GM12874 (cell line): ENCODE measurements around the gene LIME1.

Source experiments
- TF ChIP-seq, protein P1 (sequence below): IDR thresholded peaks from 2 replicates; pipeline ENCODE4 v1.5.1; 2011; ENCODE audit warnings: low read depth, mild to moderate bottlenecking, control low read depth, low read length, moderate library complexity; ENCODE audit not compliant: insufficient read depth

The LIME1 gene

GRCh38 chr20:63733117-63733516, 3.3 kb upstream of the LIME1 start:
- TF ChIP-seq, protein P1, sequence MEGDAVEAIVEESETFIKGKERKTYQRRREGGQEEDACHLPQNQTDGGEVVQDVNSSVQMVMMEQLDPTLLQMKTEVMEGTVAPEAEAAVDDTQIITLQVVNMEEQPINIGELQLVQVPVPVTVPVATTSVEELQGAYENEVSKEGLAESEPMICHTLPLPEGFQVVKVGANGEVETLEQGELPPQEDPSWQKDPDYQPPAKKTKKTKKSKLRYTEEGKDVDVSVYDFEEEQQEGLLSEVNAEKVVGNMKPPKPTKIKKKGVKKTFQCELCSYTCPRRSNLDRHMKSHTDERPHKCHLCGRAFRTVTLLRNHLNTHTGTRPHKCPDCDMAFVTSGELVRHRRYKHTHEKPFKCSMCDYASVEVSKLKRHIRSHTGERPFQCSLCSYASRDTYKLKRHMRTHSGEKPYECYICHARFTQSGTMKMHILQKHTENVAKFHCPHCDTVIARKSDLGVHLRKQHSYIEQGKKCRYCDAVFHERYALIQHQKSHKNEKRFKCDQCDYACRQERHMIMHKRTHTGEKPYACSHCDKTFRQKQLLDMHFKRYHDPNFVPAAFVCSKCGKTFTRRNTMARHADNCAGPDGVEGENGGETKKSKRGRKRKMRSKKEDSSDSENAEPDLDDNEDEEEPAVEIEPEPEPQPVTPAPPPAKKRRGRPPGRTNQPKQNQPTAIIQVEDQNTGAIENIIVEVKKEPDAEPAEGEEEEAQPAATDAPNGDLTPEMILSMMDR, result no peak

- TF ChIP-seq, protein P1, result no peak
These were observed 2.8 kb upstream of the LIME1 start for GRCh38 chr20:63733579-63734081.

GRCh38 chr20:63734111-63734945, 2.1 kb upstream of the LIME1 start:
- TF ChIP-seq, protein P1, result no peak

DNA sequence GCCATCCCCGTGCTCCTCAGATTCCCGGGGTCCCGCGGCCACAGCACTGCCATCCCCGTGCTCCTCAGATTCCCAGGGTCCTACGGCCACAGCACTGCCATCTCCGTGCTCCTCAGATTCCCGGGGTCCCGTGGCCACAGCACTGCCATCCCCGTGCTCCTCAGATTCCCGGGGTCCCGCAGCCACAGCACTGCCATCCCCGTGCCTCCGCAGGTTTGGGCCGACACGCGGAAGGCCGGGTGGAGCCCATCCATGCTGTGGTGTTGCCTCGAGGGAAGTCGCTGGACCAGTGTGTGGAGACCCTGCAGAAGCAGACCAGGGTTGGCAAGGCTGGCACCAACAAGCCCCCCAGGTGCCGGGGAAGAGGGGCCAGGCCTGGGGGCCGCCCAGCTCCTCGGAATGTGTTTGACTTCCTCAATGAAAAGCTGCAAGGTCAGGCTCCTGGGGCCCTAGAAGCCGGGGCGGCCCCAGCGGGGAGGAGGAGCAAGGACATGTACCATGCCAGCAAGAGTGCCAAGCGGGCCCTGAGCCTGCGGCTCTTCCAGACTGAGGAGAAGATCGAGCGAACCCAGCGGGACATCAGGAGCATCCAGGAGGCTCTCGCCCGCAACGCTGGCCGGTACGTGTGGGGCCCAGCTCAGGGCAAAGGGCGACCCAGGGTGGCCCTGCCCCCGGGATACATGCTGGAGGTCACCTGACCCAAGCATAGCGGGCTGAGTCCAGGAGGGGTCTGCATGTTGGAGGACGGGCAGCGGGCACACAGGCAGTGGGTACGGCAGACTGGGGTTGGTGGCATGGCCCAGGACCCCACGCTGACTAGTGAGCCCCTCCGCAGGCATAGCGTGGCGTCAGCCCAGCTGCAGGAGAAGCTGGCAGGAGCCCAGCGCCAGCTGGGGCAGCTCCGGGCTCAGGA, 1.3 kb upstream of the LIME1 start:
- TF ChIP-seq, protein P1, result no peak

DNA sequence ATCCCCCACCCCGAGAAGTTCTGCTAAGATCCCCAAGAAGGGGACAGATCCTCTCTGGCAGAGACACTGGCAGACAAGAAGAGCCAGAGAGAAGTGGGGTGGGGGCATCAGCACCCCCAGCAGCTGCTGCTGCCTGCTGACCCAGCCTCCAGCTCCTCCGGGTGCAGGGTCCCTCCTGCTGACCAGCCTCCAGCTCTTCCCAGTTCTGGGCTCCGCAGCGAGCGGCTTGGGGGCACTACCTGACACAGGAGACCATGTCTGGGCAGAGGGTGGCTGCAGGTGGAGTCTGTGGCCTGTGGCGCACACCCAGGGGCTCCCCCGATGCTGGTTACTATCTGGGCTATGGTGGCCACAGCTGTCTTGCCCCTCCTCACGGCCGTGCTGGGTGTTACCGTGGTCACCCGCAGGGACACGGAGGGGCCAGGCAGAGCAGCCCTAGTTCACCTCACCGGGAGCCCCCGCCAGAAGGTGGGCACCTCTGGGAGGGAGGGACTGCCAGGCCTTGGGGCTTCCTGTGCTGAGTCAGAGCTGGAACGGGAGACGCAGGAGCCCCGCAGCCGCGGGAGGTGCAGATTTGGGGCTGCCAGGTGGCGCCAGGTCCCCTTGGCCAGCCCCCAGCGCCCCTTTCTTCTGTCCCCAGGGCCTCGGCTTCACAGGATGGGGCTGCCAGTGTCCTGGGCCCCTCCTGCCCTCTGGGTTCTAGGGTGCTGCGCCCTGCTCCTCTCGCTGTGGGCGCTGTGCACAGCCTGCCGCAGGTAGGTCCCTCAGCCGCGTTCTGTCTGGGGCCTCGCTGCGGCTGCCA, 630 bp downstream of the LIME1 start:
- TF ChIP-seq, protein P1, result peak; percentile 12; the same call in 1 of the 2 replicates

- TF ChIP-seq, protein P1, result no peak
These were observed 1.2 kb downstream of the LIME1 start for GRCh38 chr20:63737695-63737944.
